ENCODE data around the gene STRA6. TPM values are rescaled to one million over a fixed set of nuclear protein-coding genes. Genes with fewer than 3 reads are reported as not detected.

Gene STRA6
- total RNA-seq, 4 donors from 2014 or later: 0.76 to 2.2 (median 1.5) TPM; not detected in 1

GRCh38 chr15:74227968-74228722 lies 25.6 kb upstream of the STRA6 start:
- Histone ChIP-seq H3K27ac (no peak overlapping the region), H3K4me1 (peaks cover 0 to 14% (median 0%) of the 10 kb centered on the region in 3 donors), H3K9me3 (no peaks in the 10 kb centered on the region), H3K36me3 (no peaks in the 10 kb centered on the region), H3K4me3 (no peak overlapping the region), H3K27me3 (peaks cover 0 to 85% (median 0%) of the 10 kb centered on the region in 4 donors)
- no peak for DNase-seq
- WGBS, 2 donors: 44 to 74% methylated on average over 10 of the region's 11 CpGs
- intact Hi-C loops (cut with DNase I): no loop called here
- TF ChIP-seq POLR2A (IDR thresholded peaks at IDR 0.05) (no peak), CTCF (IDR thresholded peaks at IDR 0.05) (no peak)

- H3K27me3 ChIP-seq: peaks cover 0 to 92% (median 0%) of the 10 kb centered on the region in 4 donors
- no peak overlapping the region for H3K27ac ChIP-seq
- no peaks in the 10 kb centered on the region for H3K9me3 ChIP-seq
- no peak for DNase-seq
- intact Hi-C loops (cut with DNase I): no loop called here
- no peak overlapping the region for H3K4me3 ChIP-seq
- 72 to 79% methylated on average over 9 of the region's 10 CpGs for WGBS, 2 donors
- no peak for TF ChIP-seq CTCF (IDR thresholded peaks at IDR 0.05)
- no peak for TF ChIP-seq POLR2A (IDR thresholded peaks at IDR 0.05)
- peaks cover 0 to 14% (median 0%) of the 10 kb centered on the region in 3 donors for H3K4me1 ChIP-seq
- no peaks in the 10 kb centered on the region for H3K36me3 ChIP-seq
Observed at GRCh38 chr15:74226761-74227540, 24.4 kb upstream of the STRA6 start.

- 67 to 81% methylated on average over 5 of the region's 5 CpGs for WGBS, 2 donors
Observed at GRCh38 chr15:74225928-74226327, 23.3 kb upstream of the STRA6 start.

GRCh38 chr15:74222240-74223119 lies 19.9 kb upstream of the STRA6 start:
- no peak overlapping the region for H3K27ac ChIP-seq
- no peaks in the 10 kb centered on the region for H3K9me3 ChIP-seq
- TF ChIP-seq CTCF (IDR thresholded peaks at IDR 0.05) (no peak), POLR2A (IDR thresholded peaks at IDR 0.05) (no peak)
- intact Hi-C loops (cut with DNase I): no loop called here
- WGBS, 2 donors: 35 to 39% methylated on average over 13 to 22 of the region's 25 CpGs
- peaks cover 0 to 4% (median 0%) of the 10 kb centered on the region in 3 donors for H3K4me1 ChIP-seq
- H3K36me3 ChIP-seq: no peaks in the 10 kb centered on the region
- no peak for DNase-seq
- no peak overlapping the region for H3K4me3 ChIP-seq
- H3K27me3 ChIP-seq: peaks cover 0 to 77% (median 0%) of the 10 kb centered on the region in 4 donors

More at GRCh38 chr15:74225928-74226327, 23.3 kb upstream of the STRA6 start:
- peaks cover 0 to 14% (median 0%) of the 10 kb centered on the region in 3 donors for H3K4me1 ChIP-seq
- no peaks in the 10 kb centered on the region for H3K9me3 ChIP-seq
- peaks cover 0 to 89% (median 0%) of the 10 kb centered on the region in 4 donors for H3K27me3 ChIP-seq
- intact Hi-C loops (cut with DNase I): no loop called here
- TF ChIP-seq CTCF (IDR thresholded peaks at IDR 0.05): no peak
- no peak for TF ChIP-seq POLR2A (IDR thresholded peaks at IDR 0.05)
- DNase-seq: no peak
- H3K36me3 ChIP-seq: no peaks in the 10 kb centered on the region
- H3K27ac ChIP-seq: no peak overlapping the region
- H3K4me3 ChIP-seq: no peak overlapping the region

All from esophagus squamous epithelium (tissue), 5 donors.